ENCODE results near the gene MED15.

The MED15 gene

GRCh38 chr22:20553947-20554741, 46.7 kb downstream of the MED15 start:
- DNase-seq, result no peak

- no peak for DNase-seq
Measured at GRCh38 chr22:20554824-20555223, 47.4 kb downstream of the MED15 start.

GRCh38 chr22:20558534-20558933, 51.1 kb downstream of the MED15 start:
- DNase-seq, result no peak

- no peak for DNase-seq
Measured at GRCh38 chr22:20559174-20559760, 51.9 kb downstream of the MED15 start.

GRCh38 chr22:20560716-20561115, 53.3 kb downstream of the MED15 start:
- DNase-seq, result no peak

- no peak for DNase-seq
Measured at GRCh38 chr22:20561882-20562281, 54.5 kb downstream of the MED15 start.

GRCh38 chr22:20562607-20563465, 55.4 kb downstream of the MED15 start:
- no peak for DNase-seq

GRCh38 chr22:20563466-20563906, 56.1 kb downstream of the MED15 start:
- no peak for DNase-seq

- DNase-seq, result no peak
Measured at GRCh38 chr22:20563941-20564371, 56.5 kb downstream of the MED15 start.

- peak; percentile 38 for DNase-seq
Measured at GRCh38 chr22:20565079-20565734, 57.8 kb downstream of the MED15 start.

- DNase-seq, result no peak
Measured at GRCh38 chr22:20565761-20566160, 58.4 kb downstream of the MED15 start.

- DNase-seq, result peak; percentile 89
Measured at GRCh38 chr22:20566420-20567260, 59.2 kb downstream of the MED15 start.

GRCh38 chr22:20567371-20567847, 60.0 kb downstream of the MED15 start:
- DNase-seq, result peak; percentile 58

- peak; percentile 65 for DNase-seq
Measured at GRCh38 chr22:20567993-20568417, 60.6 kb downstream of the MED15 start.

GRCh38 chr22:20568502-20569058, 61.2 kb downstream of the MED15 start:
- DNase-seq, result no peak

- peak; percentile 98 for DNase-seq
Measured at GRCh38 chr22:20569059-20570058, 61.9 kb downstream of the MED15 start.

GRCh38 chr22:20571078-20571503, 63.7 kb downstream of the MED15 start:
- no peak for DNase-seq

GRCh38 chr22:20571531-20572007, 64.2 kb downstream of the MED15 start:
- DNase-seq, result peak; percentile 40

GRCh38 chr22:20572132-20572802, 64.9 kb downstream of the MED15 start:
- no peak for DNase-seq
